Smooth muscle cell of the coronary artery (primary cell): ENCODE results near the gene RBM39. TPM values are rescaled to one million over a fixed set of nuclear protein-coding genes. Genes with fewer than 3 reads are reported as not detected.

Experiments used
- total RNA-seq: library from RNA; depleted of rRNA; stranded (reverse); fragments of >200 nt; gene quantifications from 2 replicates; pipeline ENCODE4 v1.2.3, GENCODE V29; 2014; ENCODE audit warnings: low replicate concordance

RBM39 gene
- total RNA-seq, result 279 and 325 TPM in 2 replicates

DNA sequence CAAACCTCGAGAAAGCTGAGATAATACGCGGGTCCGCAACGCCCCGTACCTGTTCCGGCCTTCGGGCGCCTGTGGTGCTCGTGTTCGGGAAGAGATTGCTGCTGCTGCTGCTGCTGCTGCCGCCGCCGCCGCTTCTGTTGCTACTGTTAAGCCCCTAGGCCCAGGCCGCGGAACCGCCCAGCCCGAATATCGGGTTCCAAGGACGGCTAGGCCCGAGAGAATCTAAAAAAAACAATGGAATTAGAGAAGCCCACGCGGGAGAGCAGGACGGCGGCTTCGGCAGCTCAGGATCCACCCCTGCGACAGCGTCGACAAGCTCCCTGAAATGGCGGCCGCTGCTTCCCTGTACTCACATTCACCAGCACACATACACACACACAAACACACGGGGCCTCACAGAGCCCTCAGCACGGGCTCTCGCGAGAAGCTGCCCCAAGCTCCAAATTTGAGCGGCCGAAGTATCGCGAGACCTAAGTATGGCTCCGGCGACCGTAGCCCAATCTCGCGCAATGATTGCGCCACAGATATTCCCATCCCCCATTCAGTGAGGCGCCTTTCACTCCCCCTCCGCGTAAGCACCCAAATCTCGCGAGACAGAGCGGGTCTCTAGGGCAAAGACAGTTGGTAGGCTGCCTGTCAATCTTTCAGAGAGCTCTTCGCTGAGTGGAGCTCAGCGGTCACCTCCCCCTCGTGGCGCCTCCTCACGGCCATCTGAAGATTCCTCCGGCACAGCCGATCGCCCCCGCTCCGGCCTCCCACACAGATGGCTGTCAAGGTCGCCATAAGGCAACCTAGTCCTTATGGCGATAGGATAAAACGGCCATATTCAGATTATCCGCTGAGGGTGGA lies at the start of gene RBM39:
RBM39 (minus strand) TSS at position 369 of the 849 bp plus-strand sequence. CDS start 1,386 bp downstream, outside the sequence.

DNA sequence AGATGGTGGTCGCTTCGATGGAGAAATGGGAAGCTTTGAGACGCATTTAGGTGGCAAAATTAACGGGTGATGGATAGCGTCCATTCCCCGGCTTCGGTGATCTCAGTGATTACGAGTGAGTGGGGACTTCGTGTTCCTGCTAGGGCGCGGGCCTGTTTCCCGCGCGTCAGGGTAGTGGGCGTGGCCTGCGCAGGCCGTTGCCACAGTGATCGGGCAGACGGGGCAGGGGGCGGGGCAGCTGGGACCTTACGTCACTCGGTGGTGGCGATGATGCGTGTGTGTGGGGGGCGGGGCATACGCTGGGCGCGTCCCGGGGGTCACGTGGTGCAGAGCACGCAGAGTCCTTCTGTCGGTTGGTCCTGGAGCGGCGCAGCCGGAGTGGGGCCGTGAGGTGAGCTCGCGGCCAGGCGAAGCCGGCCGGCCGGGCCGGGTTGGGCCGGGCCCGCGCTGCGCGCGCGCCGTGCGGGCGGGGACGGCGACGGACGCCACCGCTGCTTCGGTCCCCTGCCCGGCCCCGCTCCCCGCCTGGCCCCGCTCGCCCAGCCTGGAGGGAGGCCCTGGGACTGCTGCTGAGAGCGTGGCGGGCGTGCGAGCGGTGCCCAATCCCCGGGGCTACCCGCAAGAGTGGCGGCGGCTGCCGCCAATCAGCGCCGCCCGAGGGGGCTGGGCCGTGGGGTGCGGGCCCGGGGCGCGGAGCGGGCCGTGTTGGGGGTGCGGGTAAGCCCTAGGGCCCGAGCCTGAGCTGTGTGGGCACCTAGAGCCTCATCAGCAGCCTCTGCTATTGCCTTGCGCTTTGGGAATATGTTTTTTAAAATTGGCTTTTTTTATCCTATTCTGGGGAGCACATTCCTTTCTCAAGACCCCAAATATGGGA lies 29.9 kb upstream of the RBM39 start, which contains the start of gene PHF20:
PHF20 (plus strand) TSS at position 327 of the 874 bp plus-strand sequence. CDS start 29,508 bp downstream, outside the sequence.

DNA sequence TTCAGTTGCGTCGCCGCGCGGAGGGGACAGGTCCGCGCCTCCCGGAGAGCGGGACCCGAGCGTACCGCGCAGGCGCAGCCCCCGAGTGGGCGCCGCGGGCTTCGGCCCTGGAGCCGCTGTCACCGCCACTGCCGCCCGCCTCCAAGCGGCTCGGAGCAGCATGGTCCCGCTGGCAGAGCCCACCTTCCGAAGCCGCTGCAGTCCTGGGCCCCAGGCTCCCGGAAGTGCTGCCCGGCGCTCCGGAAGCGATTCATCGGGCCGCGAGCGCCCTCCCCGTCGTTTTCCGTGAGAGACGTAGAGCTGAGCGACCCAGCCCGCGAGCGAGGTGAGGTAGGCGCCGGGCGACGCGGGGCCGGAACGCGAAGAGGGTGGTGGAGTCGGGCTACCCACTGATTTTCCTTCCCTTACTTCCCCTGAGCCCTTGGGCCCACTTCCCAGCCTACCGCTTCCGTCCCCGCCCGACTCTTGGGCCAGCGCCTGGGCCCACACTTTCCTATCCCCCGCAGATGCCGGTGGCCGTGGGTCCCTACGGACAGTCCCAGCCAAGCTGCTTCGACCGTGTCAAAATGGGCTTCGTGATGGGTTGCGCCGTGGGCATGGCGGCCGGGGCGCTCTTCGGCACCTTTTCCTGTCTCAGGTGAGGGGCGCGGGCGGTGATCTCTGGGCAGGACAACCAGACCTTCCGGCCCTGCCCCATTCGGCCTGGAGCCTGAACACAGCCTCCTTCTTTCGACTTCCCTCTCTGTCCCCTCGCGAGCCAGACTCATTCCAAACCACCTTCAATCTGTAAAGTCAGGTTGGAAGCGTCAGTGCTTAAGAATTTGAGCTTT lies 42.7 kb downstream of the RBM39 start, which contains the start of the genes NFS1 and ROMO1:
NFS1 (minus strand) TSS at position 226 of the 830 bp plus-strand sequence; CDS start at position 162, 64 bp downstream.
ROMO1 (plus strand) TSS at position 279 of the 830 bp plus-strand sequence; CDS start at position 507, 228 bp downstream.

GRCh38 chr20:35664466-35665206 lies 77.4 kb downstream of the RBM39 start, which contains the start of the genes CPNE1 and RBM12:
CPNE1 (minus strand) TSS chr20:35664900; CDS start chr20:35632923, 31,977 bp downstream.
RBM12 (minus strand) TSS chr20:35664900; CDS start chr20:35655322, 9,578 bp downstream.

Other genes with a start within 250 kb of the RBM39 start
- gene C20orf173, start 212.6 kb downstream of the RBM39 start, total RNA-seq, result not detected in 2 replicates
- 358 and 938 TPM in 2 replicates for gene ERGIC3, start 200.2 kb downstream of the RBM39 start, total RNA-seq
- gene SPAG4, start 126.4 kb downstream of the RBM39 start, total RNA-seq, result 3.5 and 17.3 TPM in 2 replicates
- gene CPNE1, start 77.4 kb downstream of the RBM39 start, total RNA-seq, result 160 and 220 TPM in 2 replicates
- gene RBM12, start 77.4 kb downstream of the RBM39 start, total RNA-seq, result 15.6 and 30.8 TPM in 2 replicates
- 17.8 and 21.7 TPM in 2 replicates for gene NFS1, start 42.9 kb downstream of the RBM39 start, total RNA-seq
- gene ROMO1, start 42.9 kb downstream of the RBM39 start, total RNA-seq, result 254 and 437 TPM in 2 replicates
- 15.8 and 19.1 TPM in 2 replicates for gene PHF20, start 29.8 kb upstream of the RBM39 start, total RNA-seq
- 8.1 and 46.1 TPM in 2 replicates for gene SCAND1, start 212.2 kb upstream of the RBM39 start, total RNA-seq
- gene CNBD2, start 226.3 kb upstream of the RBM39 start, total RNA-seq, result 1.1 and 1.7 TPM in 2 replicates